Stimulated activated naive CD8-positive, alpha-beta T cell treated with anti-CD3 and anti-CD28 coated beads, Interleukin-15, amount 100 ng/mL, for 72 hours (primary cell): ENCODE data around the gene SUMO3.

Experiments used
- ATAC-seq: fragments of 150-1000 bp; cut with Tn5 transposase; 2 replicates; pipeline ENCODE4 v1.10.0; 2021; ENCODE audit warnings: mild to moderate bottlenecking, moderate library complexity
- DNase-seq, 2 donors: peaks; one replicate each; pipeline ENCODE4 v3.0.0; 2021 to 2022
- H3K27ac Mint-ChIP-seq, 2 donors: one replicate each; pipeline ENCODE4 v1.8.0; 2022; ENCODE audit warnings: mild to moderate bottlenecking in 2 of 2, mixed read lengths in 2 of 2, moderate library complexity in 2 of 2
- H3K27me3 Mint-ChIP-seq: one replicate; pipeline ENCODE4 v1.8.0; 2022; ENCODE audit warnings: mixed read lengths
- H3K4me1 Mint-ChIP-seq: one replicate; pipeline ENCODE4 v1.8.0; 2022; ENCODE audit warnings: mild to moderate bottlenecking, mixed read lengths
- H3K4me3 Mint-ChIP-seq, 2 donors: one replicate each; pipeline ENCODE4 v1.8.0; 2022; ENCODE audit warnings: mild to moderate bottlenecking in 2 of 2, mixed read lengths in 2 of 2, moderate library complexity in 1 of 2
- H3K9me3 Mint-ChIP-seq, 2 donors: one replicate each; pipeline ENCODE4 v1.8.0; 2022; ENCODE audit warnings: mixed read lengths in 2 of 2

Gene SUMO3

DNA sequence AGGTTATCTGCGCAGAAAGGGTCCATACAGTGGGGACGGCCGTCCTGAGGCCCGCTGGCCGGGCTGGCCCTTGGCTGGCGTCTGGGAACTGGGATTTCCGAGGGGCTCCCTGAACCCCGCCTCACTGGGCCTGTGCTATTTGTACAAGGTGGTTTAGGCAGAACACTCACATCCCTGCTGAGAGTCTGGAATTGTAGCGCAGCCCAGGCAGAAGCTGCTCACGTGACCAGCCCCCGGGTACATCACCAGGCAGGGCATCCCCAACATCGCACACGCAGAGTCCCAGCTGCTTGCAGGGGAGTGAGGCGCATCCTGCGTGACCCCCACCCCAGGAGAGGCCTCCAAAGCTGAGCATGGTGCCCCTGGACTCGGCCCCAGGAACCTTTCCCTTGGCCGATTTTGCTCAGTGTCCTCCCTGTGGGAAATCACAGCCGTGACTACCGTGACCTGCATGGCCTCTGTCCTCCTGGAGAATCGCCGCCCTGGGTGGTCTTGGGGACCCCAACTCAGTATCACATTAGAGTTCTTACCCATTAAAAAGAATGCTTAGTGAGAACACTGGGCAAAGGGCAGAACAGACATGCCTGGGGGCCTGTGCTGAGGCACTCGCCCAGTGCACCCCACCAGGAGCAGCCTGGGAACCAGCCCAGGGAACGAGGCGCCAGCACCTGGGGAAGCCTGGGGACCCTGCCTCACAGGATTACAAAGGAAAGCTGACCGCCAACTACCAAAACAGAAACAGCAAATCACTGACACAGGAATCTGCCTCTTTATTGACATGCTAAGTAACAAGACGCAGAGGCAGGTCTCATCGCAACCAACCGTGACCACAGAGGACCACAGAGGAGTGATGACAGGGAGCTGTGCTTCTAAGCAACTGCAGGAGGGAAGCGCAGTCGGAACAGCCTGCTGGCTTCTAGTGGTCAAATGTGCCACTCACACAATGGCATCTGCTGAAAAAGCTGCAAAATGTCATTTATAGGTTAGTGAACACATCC, 49.7 kb downstream of the SUMO3 start:
- DNase-seq, result no peak
- Mint-ChIP-seq H3K27me3 (no peaks in the 10 kb centered on the region), H3K4me1 (peaks cover 28% of the 10 kb centered on the region), H3K9me3 (no peaks in the 10 kb centered on the region), H3K27ac (peak overlapping the region in 1 of 2 donors; percentile 87), H3K4me3 (no peak overlapping the region)
- no peak for ATAC-seq

- peak overlapping the region; percentile 59 to 65 for H3K27ac Mint-ChIP-seq
- no peak for ATAC-seq
- peaks cover 28% of the 10 kb centered on the region for H3K4me1 Mint-ChIP-seq
- H3K9me3 Mint-ChIP-seq, result no peaks in the 10 kb centered on the region
- no peak for DNase-seq
- H3K4me3 Mint-ChIP-seq, result no peak overlapping the region
- no peaks in the 10 kb centered on the region for H3K27me3 Mint-ChIP-seq
Observed at GRCh38 chr21:44766818-44767354, 51.0 kb downstream of the SUMO3 start.

- Mint-ChIP-seq H3K27me3 (no peaks in the 10 kb centered on the region), H3K9me3 (no peaks in the 10 kb centered on the region), H3K4me1 (peaks cover 28% of the 10 kb centered on the region), H3K27ac (peak overlapping the region; percentile 93), H3K4me3 (peak overlapping the region; percentile 78 to 81)
- DNase-seq (no peak), ATAC-seq (no peak)
Observed at GRCh38 chr21:44766014-44766817, 51.6 kb downstream of the SUMO3 start.

GRCh38 chr21:44765231-44766013, 52.4 kb downstream of the SUMO3 start:
- peak; percentile 25 to 58 for DNase-seq
- ATAC-seq, result peak; percentile 85
- H3K27ac Mint-ChIP-seq, result peak overlapping the region; percentile 93
- H3K27me3 Mint-ChIP-seq, result no peaks in the 10 kb centered on the region
- H3K9me3 Mint-ChIP-seq, result no peaks in the 10 kb centered on the region
- H3K4me1 Mint-ChIP-seq, result peaks cover 28% of the 10 kb centered on the region
- peak overlapping the region; percentile 78 to 81 for H3K4me3 Mint-ChIP-seq

GRCh38 chr21:44764319-44765230, 53.3 kb downstream of the SUMO3 start:
- DNase-seq (no peak), ATAC-seq (peak; percentile 37)
- H3K4me3 Mint-ChIP-seq, result peak overlapping the region in 1 of 2 donors; percentile 78
- H3K9me3 Mint-ChIP-seq, result no peaks in the 10 kb centered on the region
- H3K27me3 Mint-ChIP-seq, result no peaks in the 10 kb centered on the region
- peaks cover 28% of the 10 kb centered on the region for H3K4me1 Mint-ChIP-seq
- peak overlapping the region in 1 of 2 donors; percentile 83 for H3K27ac Mint-ChIP-seq

DNA sequence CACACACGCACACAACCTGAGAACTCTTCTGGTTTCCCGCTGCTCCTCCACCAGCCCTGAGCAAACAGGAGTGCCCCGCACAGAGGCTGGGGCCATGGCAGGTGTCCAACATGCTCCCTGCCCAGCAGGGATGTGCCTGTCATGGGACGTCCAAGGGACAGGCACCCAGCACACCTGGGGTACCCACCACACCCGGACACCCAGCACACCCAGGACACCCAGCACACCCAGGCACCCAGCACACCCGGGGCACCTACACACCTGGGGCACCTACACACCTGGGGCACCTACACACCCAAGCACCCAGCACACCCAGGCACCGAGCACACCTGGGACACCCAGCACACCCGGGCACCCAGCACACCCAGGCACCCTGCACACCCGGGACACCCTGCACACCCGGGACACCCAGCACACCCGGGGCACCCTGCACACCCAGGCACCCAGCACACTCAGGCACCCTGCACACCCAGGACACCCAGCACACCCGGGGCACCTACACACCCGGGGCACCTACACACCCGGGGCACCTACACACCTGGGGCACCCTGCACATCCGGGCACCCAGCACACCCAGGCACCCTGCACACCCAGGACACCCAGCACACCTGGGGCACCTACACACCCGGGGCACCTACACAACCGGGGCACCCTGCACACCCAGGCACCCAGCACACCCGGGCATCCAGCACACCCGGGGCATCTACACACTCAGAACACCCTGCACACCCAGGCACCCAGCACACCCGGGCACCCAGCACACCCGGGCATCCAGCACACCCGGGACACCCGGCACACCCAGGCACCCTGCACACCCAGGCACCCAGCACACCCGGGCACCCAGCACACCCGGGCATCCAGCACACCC, 54.2 kb downstream of the SUMO3 start:
- H3K4me1 Mint-ChIP-seq, result peaks cover 28% of the 10 kb centered on the region
- H3K4me3 Mint-ChIP-seq, result no peak overlapping the region
- H3K27me3 Mint-ChIP-seq, result no peaks in the 10 kb centered on the region
- H3K9me3 Mint-ChIP-seq, result no peaks in the 10 kb centered on the region
- DNase-seq (no peak), ATAC-seq (peak; percentile 19)
- H3K27ac Mint-ChIP-seq, result no peak overlapping the region

GRCh38 chr21:44763050-44763378, 54.8 kb downstream of the SUMO3 start:
- no peaks in the 10 kb centered on the region for H3K9me3 Mint-ChIP-seq
- no peaks in the 10 kb centered on the region for H3K27me3 Mint-ChIP-seq
- ATAC-seq (no peak), DNase-seq (no peak)
- no peak overlapping the region for H3K4me3 Mint-ChIP-seq
- H3K27ac Mint-ChIP-seq, result no peak overlapping the region
- peaks cover 28% of the 10 kb centered on the region for H3K4me1 Mint-ChIP-seq

GRCh38 chr21:44762221-44763049, 55.4 kb downstream of the SUMO3 start:
- Mint-ChIP-seq H3K4me1 (peaks cover 26% of the 10 kb centered on the region), H3K27me3 (no peaks in the 10 kb centered on the region), H3K4me3 (no peak overlapping the region), H3K9me3 (no peaks in the 10 kb centered on the region), H3K27ac (no peak overlapping the region)
- ATAC-seq (no peak), DNase-seq (no peak)

DNA sequence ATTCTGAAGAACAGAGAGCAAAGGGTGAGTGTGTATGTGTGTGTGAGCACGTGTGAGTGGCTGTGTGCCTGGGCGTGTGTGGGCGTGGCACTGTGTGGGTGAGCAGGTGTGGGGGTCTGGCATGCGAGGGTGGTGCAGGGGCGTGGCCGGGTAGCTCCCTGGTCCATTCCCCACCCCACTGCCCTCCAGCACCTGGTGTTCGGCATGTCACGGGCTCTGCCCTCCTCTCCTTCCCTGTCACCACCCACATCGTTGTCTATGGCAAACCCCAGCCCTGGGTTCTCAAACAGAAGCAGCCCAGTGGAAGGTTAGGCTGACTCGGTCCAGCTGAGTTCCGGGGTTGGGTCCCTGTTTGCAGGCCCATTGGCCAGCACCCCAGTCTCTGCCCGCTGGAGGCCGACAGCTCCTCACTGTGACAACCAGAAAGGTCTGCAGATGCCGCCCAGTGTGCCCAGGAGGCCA, 56.1 kb downstream of the SUMO3 start:
- H3K9me3 Mint-ChIP-seq, result no peaks in the 10 kb centered on the region
- H3K4me1 Mint-ChIP-seq, result peaks cover 20% of the 10 kb centered on the region
- DNase-seq (no peak), ATAC-seq (no peak)
- no peaks in the 10 kb centered on the region for H3K27me3 Mint-ChIP-seq
- no peak overlapping the region for H3K4me3 Mint-ChIP-seq
- H3K27ac Mint-ChIP-seq, result no peak overlapping the region

GRCh38 chr21:44761011-44761729, 56.7 kb downstream of the SUMO3 start:
- ATAC-seq, result no peak
- Mint-ChIP-seq H3K27ac (no peak overlapping the region), H3K4me3 (no peak overlapping the region), H3K4me1 (peaks cover 14% of the 10 kb centered on the region), H3K9me3 (no peaks in the 10 kb centered on the region), H3K27me3 (no peaks in the 10 kb centered on the region)
- no peak for DNase-seq

- Mint-ChIP-seq H3K27me3 (no peaks in the 10 kb centered on the region), H3K9me3 (no peaks in the 10 kb centered on the region), H3K4me1 (peaks cover 6% of the 10 kb centered on the region), H3K4me3 (no peak overlapping the region), H3K27ac (no peak overlapping the region)
- DNase-seq (no peak), ATAC-seq (no peak)
Observed at GRCh38 chr21:44760376-44760775, 57.5 kb downstream of the SUMO3 start.

GRCh38 chr21:44759628-44760285, 58.1 kb downstream of the SUMO3 start:
- no peaks in the 10 kb centered on the region for H3K9me3 Mint-ChIP-seq
- H3K4me3 Mint-ChIP-seq, result no peak overlapping the region
- ATAC-seq (no peak), DNase-seq (no peak)
- no peaks in the 10 kb centered on the region for H3K4me1 Mint-ChIP-seq
- H3K27ac Mint-ChIP-seq, result peak overlapping the region in 1 of 2 donors; percentile 48
- H3K27me3 Mint-ChIP-seq, result no peaks in the 10 kb centered on the region
